BJ (cell line): ENCODE results near the gene PHPT1. TPM values are rescaled to one million over a fixed set of nuclear protein-coding genes. Genes with fewer than 3 reads are reported as not detected.
A peak's percentile ranks its signal among the peaks of the same experiment; 100 is the strongest.
"Not testable (repeated sequence)": the region's sequence is repeated elsewhere in the genome, so short reads cannot be mapped to it uniquely, and the experiment has no call there.

Source experiments
- CTCF ChIA-PET: fragments of 350-600 bp; formaldehyde crosslinking; extraction: SDS; loops from one replicate; lab custom pipeline; 2021; ENCODE audit warnings: antibody characterized with exemption, inconsistent platforms; lab: Yijun Ruan, JAX
- POLR2A ChIA-PET: fragments of 300-600 bp; sonication (Branson Sonifier 250); formaldehyde crosslinking; extraction: SDS; loops from one replicate; lab custom pipeline; 2021; ENCODE audit warnings: antibody characterized with exemption; lab: Charles Lee
- DNase-seq: peaks from one replicate; pipeline ENCODE4 v3.0.0-alpha.2; 2011; ENCODE audit warnings: low read depth
- H3K27me3 ChIP-seq: 2 replicates; pipeline ENCODE4 v1.6.0; 2011; ENCODE audit warnings: low read length; ENCODE audit not compliant: control insufficient read depth, insufficient read depth
- H3K36me3 ChIP-seq: 2 replicates; pipeline ENCODE4 v1.5.1; 2011; ENCODE audit warnings: low read length; ENCODE audit not compliant: control insufficient read depth, insufficient read depth
- H3K4me3 ChIP-seq: 2 replicates; pipeline ENCODE4 v1.5.1; 2011; ENCODE audit warnings: low read depth, mild to moderate bottlenecking, control low read depth, low read length
- polyA plus RNA-seq: library from polyadenylated mRNA; depleted of rRNA; stranded (reverse); fragments of >200 nt; gene quantifications from 2 replicates; pipeline ENCODE4 v1.2.3, GENCODE V29; 2011
- TF ChIP-seq, protein P1 (sequence below): IDR thresholded peaks from 2 replicates; pipeline ENCODE4 v1.5.1; 2011; ENCODE audit warnings: low read depth, mild to moderate bottlenecking, control low read depth, inconsistent platforms, low read length, moderate library complexity; ENCODE audit not compliant: insufficient read depth

PHPT1 gene
- polyA plus RNA-seq, 1 experiment: 233 TPM

GRCh38 chr9:136842380-136842948, 6.7 kb upstream of the PHPT1 start, which contains the start of gene AJM1:
AJM1 (plus strand) TSS chr9:136842478; CDS start chr9:136844415, 1,937 bp downstream.
- CTCF ChIA-PET: interaction anchor here (0.7 to 3.8 kb wide), 28 partner anchors 8 to 791 kb away, joined by 3 to 27 read pairs (median 4); partner anchors contain the start of genes ABCA2, MAMDC4, NPDC1 and RABL6
- peak within 1 kb of the TSS; percentile 45 for H3K4me3 ChIP-seq
- TF ChIP-seq, protein P1, sequence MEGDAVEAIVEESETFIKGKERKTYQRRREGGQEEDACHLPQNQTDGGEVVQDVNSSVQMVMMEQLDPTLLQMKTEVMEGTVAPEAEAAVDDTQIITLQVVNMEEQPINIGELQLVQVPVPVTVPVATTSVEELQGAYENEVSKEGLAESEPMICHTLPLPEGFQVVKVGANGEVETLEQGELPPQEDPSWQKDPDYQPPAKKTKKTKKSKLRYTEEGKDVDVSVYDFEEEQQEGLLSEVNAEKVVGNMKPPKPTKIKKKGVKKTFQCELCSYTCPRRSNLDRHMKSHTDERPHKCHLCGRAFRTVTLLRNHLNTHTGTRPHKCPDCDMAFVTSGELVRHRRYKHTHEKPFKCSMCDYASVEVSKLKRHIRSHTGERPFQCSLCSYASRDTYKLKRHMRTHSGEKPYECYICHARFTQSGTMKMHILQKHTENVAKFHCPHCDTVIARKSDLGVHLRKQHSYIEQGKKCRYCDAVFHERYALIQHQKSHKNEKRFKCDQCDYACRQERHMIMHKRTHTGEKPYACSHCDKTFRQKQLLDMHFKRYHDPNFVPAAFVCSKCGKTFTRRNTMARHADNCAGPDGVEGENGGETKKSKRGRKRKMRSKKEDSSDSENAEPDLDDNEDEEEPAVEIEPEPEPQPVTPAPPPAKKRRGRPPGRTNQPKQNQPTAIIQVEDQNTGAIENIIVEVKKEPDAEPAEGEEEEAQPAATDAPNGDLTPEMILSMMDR: peak; percentile 93
- POLR2A ChIA-PET: interaction anchor here (0.6 kb wide), 1 partner anchor 120 kb away, joined by 3 read pairs; no protein-coding TSS in a partner anchor
- not testable (repeated sequence) for H3K27me3 ChIP-seq, DNase-seq, H3K36me3 ChIP-seq

GRCh38 chr9:136843159-136843800, 5.9 kb upstream of the PHPT1 start:
- DNase-seq, H3K4me3 ChIP-seq, H3K27me3 ChIP-seq, POLR2A ChIA-PET, H3K36me3 ChIP-seq: not testable (repeated sequence)
- CTCF ChIA-PET: interaction anchor here (0.9 to 3.8 kb wide), 21 partner anchors 9 to 227 kb away, joined by 3 to 27 read pairs (median 6); partner anchors contain the start of genes ABCA2, MAMDC4, NPDC1 and RABL6

GRCh38 chr9:136843801-136844740, 5.1 kb upstream of the PHPT1 start:
- H3K27me3 ChIP-seq, DNase-seq, POLR2A ChIA-PET, H3K36me3 ChIP-seq, H3K4me3 ChIP-seq: not testable (repeated sequence)
- CTCF ChIA-PET: interaction anchor here (0.6 to 3.8 kb wide), 12 partner anchors 12 to 237 kb away, joined by 3 to 27 read pairs (median 6); partner anchors contain the start of gene ABCA2
- TF ChIP-seq, protein P1: peak; percentile 59

- no peak overlapping the region for H3K4me3 ChIP-seq
- H3K27me3 ChIP-seq: peaks cover 7% of the 10 kb centered on the region; the same call in 1 of the 2 replicates
- TF ChIP-seq, protein P1: no peak
- H3K36me3 ChIP-seq: peaks cover 2% of the 10 kb centered on the region; the same call in 1 of the 2 replicates
- POLR2A ChIA-PET: no interaction called here
- DNase-seq: no peak
- CTCF ChIA-PET: interaction anchor here (0.9 to 3.8 kb wide), 2 partner anchors 94 to 190 kb away, joined by 3 to 27 read pairs; no protein-coding TSS in a partner anchor
These were observed 4.3 kb upstream of the PHPT1 start for GRCh38 chr9:136844761-136845464.
